HG03520 (cell line): ENCODE data around the gene RRAGC.

ENCODE experiments used
- ATAC-seq: cut with Tn5 transposase; IDR thresholded peaks from one replicate; pipeline ENCODE4 v1.9.1; 2021; ENCODE audit warnings: mild to moderate bottlenecking, moderate library complexity; ENCODE audit not compliant: unreplicated experiment

RRAGC gene, protein sequence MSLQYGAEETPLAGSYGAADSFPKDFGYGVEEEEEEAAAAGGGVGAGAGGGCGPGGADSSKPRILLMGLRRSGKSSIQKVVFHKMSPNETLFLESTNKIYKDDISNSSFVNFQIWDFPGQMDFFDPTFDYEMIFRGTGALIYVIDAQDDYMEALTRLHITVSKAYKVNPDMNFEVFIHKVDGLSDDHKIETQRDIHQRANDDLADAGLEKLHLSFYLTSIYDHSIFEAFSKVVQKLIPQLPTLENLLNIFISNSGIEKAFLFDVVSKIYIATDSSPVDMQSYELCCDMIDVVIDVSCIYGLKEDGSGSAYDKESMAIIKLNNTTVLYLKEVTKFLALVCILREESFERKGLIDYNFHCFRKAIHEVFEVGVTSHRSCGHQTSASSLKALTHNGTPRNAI

DNA sequence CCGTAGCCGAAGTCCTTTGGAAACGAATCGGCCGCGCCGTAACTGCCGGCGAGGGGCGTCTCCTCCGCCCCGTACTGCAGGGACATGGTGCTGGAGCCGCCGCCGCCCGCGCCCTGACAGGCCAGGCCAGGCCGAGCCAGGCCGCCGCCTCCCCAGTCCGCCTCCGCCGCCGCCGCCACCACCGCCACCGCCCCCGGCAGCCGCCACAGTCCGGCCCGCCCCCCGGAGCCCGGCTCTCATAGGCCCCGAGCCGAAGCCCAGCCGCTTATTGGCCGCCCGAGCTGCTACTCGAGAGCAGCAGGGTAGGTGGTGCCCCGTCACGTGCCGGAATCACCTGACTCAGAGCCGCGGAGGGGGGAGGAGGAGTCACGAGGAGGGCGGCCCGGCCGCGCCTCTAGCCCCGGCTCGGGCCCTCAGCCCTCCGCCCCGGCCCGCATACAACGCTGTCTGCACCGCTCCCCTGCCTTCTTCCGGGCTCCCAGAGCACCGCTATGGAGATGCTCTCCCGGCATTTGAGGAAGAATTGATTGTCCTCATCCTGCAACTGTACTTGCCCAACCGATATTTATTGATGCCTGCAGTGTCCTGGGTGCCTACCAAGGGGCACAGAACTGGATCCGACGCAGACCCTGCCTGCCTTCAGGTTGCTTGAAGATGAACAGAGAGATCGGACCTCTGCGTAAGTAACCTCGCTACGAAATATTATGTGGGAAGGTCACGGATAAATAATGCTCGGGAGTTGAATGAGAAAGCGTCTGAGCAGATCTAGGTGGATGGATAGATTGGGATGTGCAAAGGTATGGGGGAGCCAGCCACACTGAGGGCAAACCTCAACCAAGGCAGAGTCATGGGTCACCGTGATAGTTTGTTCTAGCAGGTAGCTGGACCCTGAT is at the start of gene RRAGC:
Gene RRAGC (minus strand): TSS at position 212 of the 893 bp plus-strand sequence. CDS start 126 bp downstream, at position 86.
- peak; percentile 91 for ATAC-seq

DNA sequence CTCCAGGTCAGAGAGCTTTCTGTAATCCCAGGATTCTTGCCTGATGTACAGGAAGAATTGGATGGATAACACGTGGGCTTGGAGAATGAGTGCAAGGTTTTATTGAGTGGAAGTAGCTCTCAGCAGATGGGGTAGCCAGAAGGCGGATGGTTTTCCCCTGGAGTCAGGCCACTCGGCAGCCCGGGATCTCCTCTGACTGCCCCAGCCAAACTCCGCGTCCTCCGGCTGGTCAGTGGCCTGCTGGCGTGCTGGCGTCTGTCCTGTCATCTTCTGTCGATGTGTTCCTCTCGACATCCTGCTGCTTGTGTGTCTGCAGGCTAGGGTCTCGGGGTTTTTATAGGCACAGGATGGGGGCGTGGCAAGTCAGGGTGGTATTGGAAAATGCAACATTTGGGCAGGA is 49.2 kb upstream of the RRAGC start:
- no peak for ATAC-seq

DNA sequence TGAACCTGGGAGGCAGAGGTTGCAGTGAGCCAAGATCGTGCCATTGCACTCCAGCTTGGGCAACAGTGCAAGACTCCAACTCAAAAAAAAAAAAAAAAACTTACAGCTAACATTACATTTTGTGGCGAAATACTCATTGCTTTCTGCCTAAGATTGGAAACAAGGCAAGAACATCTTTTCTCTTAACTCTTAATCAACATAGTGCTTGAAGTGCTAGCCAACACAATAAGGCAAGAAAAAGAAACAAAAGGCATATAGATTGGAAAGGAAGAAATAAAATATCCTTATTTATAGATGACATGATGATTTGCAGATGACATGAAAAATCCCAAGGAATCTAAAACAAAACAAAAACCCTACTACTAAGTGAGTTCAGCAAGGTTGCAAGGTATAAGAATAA is 46.4 kb upstream of the RRAGC start:
- ATAC-seq = no peak

DNA sequence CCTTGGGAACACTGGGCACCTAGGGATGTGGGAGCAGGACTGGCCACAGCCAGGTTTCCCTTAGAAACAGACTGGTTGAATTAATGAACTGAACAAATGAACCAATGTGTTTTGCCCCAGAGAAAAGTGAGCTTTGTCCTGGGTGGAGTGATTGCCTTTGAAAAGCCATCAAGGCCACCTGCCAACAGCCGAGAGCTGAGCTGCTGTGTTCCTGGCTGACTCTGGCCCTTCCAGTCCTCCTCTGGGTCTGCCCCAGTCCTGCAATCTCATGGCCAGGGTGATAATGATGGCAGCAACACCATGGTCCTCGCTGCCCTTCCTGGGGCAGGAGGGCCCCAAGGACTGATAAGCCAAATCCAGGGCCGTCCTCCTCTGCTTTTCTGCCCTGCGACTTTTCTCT is 40.0 kb upstream of the RRAGC start:
- no peak for ATAC-seq

DNA sequence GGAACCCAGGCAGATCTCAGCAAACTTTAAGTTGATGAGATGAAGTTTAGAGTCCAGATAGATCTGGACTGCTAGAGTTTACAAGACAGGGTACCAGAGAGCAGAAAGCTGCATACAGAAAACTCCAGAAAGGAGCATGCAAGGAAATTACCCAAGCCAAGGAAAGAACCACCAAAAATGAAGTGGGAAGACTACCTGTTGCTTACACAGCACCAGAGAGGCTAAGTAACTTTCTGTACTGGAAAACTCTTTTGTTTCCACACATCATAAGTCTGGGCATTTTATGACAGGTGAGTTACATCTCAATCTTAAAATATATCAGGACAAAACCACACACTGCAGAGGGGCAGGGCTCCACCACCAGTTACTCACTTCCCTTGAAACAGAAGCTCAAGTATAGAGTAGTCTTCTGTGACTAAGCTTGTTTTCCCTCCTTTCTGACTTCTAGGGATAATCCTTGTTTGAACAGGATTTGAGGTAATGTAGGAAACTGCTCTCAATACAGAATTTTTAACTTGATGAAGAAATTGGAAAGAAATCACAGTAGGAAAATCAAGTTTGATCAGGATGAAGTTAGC is 39.2 kb upstream of the RRAGC start:
- no peak for ATAC-seq

DNA sequence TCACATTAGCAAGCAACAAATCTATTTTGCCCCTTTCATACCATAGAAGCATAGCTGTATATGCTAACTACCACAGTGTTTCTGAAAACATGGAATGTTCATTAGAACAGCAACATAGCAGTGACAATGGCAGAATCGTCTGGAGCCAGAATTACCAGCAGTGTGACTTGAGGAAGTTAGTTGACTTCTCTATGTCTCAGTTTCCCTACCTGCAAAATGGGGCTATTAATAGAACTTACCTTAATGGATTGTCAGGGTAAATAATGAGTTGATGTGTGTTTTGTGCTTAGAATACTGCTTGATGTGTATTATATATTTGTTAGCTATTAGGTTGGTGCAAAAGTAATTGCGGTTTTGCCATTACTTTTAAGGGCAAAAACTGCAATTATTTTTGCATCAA is 36.6 kb upstream of the RRAGC start:
- no peak for ATAC-seq

DNA sequence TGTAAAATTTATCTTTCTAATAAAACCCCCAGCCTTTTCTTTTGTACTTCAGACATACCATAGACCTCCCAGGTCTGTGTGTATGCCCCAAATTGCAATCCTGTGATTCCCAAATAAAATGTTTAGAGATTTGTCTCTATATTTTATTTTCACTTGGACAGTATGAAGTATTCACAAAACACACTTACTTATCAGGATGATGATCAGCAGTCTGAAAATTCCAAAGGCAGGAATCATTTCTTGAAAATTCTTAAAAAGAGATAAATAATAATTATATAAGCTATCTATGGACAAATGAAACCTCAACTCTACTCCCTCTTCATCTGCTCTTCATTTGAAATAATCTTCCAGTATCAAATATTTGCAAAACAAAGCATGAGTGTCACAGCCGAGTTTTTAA is 33.4 kb upstream of the RRAGC start:
- ATAC-seq = no peak

DNA sequence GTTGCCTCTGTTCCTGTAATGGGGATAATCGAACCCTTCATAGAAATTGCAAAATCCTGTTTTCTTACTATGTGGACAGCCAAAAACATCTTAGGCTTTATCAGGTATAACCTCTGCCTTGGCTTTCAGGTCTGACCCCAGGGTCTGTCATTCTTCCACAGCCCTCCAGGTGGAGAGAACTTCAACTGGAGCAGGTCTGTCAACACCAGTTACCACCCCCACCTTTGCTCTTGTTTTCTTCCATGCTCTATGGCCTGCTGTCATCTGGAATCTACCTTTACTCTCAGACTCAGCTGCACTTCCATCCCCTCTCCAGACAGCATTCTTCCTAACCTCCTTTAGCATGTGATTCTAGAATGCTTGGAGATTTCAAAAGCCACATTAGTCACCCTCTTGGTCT is 32.2 kb upstream of the RRAGC start:
- no peak for ATAC-seq

DNA sequence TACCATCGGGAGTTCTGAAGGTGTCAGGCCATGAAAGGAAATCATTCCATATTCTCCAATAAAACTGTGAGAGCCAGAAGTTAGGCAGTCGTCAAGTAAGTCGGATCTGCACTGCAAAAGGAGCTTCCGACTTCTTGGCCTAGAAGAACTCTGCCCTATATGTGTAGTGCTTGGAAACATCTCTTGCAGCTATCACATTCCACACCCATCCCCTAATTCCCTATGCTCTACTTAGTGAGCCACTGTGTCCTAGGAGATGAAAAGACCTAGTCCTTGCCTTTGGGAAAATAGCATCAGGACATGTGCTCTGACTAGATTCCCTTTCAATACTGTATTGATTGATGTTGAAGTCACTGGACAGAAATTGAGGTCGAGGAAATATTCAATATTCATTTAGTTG is 30.0 kb upstream of the RRAGC start:
- no peak for ATAC-seq

DNA sequence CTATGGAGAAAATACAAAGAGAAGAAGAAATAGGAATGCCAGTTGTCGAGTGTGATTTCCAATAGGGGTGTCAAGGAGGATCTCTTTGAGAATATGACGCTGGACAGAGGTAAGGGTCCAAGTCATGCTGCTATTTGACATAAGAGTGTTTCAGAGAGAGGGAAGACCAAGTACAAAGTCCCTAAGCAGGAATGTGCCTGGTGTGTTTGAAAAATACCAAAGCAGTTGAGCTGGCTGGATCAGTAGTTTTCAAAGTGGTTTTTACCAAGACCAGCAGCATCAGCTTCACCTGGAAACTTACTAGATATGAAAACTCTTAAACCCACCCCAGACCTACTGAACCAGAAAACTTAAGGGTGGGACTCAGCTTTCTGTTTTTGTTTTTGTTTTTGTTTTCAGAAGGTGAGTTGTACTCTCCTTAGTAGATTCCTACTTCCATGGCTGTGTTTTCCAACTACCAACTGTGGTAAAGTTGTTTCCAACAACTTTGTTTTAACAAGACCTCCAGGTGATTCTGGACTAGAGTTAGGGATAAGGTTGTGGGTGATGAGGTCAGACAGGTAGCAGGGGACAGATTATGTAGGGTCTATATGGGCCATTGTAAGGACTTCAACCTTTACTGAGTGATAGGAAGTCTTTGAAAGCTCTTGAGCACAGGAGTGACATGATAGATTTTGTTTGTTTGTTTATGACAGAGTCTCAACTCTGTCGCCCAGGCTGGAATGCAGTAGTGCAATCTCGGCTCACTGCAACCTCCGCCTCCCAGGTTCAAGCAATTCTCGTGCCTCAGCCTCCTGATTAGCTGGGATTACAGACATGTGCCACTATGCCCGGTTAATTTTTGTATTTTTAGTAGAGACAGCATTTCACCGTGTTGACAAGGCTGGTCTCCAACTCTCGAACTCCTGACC is 29.1 kb upstream of the RRAGC start:
- ATAC-seq = no peak

DNA sequence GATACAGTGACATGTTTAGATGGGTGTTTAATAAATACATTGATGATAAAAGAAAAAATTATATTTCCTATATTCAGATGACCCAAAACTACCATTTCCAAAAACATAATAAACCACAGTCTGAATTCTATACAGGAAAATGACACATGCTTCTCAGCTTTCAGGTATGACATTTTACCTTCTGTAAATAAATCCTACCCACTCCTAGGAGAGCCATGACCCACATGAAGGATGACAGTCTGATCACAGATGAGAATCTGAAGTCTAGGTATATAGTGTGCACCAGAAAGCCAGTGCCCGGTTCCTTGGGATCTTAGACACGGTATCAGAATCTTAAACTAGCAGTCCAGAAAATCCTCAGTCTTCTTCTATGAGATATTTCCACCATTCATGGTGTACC is 25.5 kb upstream of the RRAGC start:
- ATAC-seq = no peak

DNA sequence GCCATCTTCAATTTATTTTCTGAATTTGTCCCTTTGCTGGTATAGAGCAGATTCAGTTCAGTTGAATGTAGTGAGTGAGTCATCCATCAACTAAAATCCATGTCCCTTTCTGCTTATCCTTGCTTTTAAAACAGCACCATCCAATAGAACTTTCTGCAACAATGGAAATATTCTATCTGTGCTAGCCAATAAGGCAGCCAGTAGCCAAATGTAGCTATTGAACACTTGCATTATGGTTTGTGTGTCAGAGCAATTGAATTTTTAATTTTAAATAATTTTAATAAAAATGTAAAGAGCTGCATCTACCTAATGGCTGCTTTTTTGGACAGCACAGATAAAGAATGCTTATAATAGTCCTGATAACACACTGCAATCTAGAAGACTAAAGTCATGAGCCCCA is 21.9 kb upstream of the RRAGC start, which contains the start of gene GJA9:
Gene GJA9 (minus strand): TSS at position 101 of the 400 bp plus-strand sequence. CDS start 5,489 bp downstream, outside the sequence.
- ATAC-seq = no peak

DNA sequence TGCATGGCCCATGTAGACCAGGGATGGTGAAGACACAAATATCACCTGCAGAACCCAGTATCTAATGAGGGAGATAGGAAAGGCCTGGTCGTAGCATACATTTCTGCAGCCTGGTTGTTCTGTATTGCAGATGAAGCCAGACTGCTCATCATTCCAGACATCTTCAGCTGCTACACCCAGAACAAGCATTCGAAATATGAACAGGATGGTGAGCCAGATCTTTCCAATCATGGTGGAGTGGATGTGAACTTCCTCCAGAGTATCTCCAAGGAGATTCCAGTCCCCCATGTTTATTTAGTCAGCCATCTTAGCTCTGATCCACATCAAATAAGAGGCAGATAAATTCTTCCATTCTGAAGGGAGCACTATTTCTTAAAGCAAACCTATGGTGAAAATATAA is 16.2 kb upstream of the RRAGC start:
- ATAC-seq = no peak

DNA sequence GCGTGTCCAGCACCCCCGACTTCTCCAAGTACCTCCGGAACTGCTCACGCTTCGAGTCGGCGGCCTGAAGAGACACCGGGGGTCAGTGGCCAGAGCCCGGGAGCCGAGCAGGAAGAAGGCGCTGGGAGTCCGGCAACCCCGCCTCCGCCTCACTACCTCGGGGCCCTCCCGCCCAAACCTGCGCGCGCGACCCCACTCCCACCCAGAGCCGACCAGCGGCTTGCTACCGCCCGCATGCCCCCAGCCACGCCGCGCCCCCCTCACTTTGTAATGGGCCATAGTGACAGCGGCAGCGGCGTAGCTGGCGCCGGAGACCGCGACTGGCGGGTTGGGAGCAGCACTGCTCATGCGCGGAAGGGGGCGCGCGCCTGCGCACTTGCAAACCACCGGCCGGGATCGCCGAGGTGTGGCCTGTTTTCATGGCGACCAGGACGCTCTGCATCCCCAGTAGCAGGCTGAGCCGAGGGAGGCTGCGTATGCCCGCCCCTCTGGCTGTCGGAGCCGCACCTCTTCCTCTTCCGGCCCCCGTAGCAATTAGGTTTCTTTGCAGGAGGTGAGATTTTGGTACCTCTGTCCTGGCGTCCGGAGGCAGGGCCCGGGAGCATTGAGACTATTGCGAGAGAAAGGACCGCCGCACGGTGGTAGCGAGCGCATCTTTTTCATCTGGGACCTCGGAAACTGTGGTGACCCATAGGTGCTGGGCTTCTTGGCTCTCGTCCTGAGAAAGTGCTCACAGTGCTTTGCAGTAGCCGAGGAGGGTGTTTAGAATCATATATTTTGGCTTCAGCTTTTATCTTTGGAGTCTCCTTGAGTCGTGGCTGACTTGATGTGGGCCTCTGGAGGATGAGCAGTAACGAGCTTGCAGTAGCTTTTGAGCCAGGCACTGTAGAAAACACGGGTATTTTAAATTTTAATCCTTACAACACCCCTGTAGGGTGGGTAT is 13.7 kb upstream of the RRAGC start, which contains the start of gene MYCBP:
Gene MYCBP (minus strand): TSS at position 322 of the 943 bp plus-strand sequence. CDS start 43 bp downstream, at position 279.
- peak; percentile 95 for ATAC-seq

DNA sequence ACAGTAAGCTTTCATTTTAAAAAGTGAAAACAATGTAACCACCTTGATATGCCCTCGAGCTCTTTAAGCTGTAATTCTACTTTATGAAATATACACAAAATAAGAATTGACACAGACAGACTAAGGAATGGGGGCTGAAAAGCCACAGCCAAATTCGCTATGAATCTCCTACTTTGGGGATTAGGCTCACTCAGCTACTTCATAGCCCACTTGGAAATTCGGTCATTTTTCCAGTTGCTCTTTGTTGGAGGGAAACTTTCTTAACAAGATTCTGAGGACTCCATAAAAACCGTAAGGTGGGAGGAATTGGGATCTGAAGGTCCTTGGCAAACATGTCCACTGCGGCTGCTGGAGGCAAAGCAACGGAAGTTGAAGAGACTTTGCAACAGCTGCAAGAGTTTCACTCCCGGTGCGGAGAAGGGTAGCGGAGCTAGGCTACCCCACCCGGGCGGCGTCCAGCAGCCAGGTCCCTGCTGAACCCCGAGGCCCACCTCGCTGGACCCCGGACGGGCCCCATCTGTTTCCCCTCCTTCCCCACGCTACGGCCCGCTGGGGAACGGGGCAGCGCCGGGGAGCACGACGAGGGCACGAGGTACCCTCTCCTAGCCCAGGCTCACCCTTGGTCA is 12.9 kb upstream of the RRAGC start:
- ATAC-seq = peak; percentile 13

DNA sequence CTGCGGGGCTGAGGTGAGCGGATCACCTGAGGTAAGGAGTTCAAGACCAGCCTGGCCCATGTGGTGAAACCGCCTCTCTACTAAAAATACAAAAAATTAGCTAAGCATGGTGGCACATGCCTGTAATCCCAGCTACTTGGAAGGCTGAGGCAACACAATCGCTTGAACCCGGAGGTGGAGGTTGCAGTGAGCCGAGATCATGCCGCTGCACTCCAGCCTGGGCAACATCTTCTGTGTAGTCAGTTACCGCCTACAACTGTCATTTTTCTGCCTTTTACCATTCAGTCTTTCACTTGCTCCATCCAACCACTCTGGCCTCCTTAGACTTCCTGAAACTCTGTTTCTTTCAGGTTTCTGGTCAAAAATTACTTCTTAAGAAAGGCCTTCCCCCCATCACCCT is 11.4 kb upstream of the RRAGC start:
- no peak for ATAC-seq

DNA sequence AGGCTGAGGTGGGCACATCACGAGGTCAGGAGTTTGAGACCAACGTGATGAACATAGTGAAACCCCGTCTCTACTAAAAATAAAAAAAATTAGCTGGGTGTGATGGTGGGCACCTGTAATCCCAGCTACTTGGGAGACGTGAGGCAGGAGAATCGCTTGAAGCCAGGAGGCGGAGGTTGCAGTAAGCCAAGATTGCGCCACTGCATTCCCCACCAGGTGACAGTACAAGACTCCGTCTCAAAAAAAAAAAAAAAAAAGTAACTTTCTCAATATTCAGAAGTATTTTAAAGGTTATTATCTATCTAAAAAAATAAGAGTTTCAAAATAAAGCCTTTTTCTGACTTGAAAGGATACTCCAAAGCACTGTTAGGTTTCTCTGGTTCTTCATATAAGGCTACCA is 7.6 kb upstream of the RRAGC start:
- ATAC-seq = no peak

DNA sequence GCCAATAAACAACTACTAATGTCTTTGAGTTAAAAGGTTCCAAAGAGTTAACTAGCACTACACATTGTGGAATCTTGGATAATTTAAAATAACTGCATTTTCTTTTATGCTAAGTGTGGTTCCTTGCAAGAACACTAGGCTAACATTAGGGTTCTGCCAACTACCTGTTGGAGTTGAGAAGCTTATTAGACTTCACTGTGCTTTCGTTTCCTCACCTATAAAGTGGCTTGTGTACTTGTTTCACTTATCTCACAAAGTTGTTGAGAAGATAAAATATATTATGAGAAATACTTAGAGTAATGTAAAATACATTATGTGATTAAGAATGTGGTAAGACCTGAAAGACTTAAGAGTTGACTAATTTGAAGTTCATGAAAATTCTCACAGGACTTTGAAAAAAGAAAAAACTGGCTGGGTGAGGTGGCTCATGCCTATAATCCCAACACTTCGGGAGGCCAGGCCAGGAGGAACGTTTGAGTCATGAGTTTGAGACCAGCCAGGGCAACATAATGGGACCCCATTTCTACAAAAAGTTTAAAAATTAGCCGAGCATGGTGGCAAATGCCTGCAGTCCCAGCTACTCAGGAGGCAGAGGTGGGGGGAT is 5.6 kb upstream of the RRAGC start:
- no peak for ATAC-seq

DNA sequence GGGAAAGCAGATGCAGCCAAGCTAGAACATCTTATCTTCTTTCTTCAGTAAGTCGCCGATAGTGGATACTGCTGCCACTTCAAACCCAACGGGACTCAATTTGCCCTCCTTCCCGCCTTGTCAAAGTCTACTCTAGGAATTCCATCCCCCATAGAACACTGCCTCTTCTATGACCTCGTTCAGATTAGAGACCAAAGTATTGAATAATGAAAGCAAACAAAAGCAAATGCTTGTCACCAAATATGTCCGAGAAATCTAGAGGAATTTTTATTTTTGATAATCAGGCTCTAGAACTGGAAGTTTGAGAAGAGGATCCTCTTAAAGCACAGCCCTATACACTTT is 853 bp upstream of the RRAGC start:
- ATAC-seq = no peak
